Activated CD4-positive, alpha-beta T cell treated with anti-CD3 and anti-CD28 coated beads for 4 hours (primary cell): ENCODE data around the gene MPHOSPH9.
A peak's percentile ranks its signal among the peaks of the same experiment; 100 is the strongest.
"Not testable (repeated sequence)": the region's sequence is repeated elsewhere in the genome, so short reads cannot be mapped to it uniquely, and the experiment has no call there.

Source experiments
- DNase-seq, 2 donors: peaks; one replicate each; pipeline ENCODE4 v3.0.0-alpha.2; 2020

The MPHOSPH9 gene

DNA sequence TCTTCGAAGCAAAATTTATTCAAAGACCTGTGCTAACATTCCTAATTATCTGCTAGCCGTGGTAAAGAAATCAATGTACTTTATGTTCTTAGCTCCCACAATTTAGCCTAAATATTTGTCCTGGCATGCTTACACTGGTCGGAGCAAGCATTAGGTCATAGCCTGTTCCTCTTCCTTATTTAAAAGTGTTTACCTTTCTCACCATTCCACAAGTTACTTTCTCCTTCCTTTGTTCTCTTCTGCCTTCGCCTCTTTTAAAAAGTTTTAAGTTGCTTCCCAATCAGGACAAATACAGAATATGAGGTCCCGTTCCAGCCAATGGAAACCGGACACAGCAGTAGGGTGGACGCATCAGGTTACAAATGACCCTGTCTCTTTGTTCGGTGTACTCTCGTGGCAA, 27.1 kb upstream of the MPHOSPH9 start:
- no peak for DNase-seq

DNA sequence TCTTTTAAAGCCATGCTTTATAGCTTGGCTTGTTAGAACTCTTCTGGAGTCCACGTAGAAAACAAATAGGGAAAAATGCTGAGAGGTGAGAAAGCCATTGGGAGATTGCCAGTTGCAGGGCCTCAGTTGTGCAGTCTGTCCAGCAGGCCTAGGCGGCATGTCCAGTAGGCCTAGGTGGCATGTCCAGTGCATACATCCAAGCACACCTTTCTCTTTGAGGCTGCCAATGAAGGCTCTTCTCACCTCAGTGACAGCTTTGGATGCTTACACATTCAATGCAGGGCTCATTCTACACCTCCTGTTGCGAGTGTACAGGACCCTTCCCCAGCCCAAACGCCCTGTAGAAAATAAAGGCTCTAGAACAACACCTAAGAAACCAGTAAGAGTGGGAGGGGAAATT, 25.7 kb upstream of the MPHOSPH9 start:
- no peak for DNase-seq

DNA sequence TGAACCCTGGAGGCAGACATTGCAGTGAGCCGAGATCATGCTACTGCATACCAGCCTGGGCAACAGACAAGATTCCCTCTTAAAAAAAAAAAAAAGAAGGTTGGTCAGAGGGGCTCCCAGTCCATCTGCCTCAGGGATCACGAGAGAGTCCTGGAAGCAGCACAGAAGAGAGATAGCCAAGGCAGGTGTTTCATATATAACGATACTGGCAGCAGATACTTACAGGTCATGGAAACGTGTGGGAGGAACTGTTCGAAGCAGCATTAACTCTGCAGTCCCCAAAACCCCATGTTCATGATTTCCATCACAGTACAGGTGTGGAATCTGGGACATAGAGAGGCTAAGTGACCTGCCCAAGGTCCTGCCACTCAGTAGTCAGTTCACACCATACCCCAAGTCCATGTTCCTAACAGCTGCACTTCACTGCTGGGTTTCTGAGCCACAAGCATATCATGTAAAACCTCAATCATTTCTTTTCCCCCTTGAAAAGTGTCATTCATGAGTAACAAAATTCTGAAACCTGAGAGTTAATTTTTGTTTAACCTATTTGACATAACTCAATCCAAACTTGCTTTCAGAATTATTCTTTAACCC, 22.0 kb upstream of the MPHOSPH9 start:
- no peak for DNase-seq

DNA sequence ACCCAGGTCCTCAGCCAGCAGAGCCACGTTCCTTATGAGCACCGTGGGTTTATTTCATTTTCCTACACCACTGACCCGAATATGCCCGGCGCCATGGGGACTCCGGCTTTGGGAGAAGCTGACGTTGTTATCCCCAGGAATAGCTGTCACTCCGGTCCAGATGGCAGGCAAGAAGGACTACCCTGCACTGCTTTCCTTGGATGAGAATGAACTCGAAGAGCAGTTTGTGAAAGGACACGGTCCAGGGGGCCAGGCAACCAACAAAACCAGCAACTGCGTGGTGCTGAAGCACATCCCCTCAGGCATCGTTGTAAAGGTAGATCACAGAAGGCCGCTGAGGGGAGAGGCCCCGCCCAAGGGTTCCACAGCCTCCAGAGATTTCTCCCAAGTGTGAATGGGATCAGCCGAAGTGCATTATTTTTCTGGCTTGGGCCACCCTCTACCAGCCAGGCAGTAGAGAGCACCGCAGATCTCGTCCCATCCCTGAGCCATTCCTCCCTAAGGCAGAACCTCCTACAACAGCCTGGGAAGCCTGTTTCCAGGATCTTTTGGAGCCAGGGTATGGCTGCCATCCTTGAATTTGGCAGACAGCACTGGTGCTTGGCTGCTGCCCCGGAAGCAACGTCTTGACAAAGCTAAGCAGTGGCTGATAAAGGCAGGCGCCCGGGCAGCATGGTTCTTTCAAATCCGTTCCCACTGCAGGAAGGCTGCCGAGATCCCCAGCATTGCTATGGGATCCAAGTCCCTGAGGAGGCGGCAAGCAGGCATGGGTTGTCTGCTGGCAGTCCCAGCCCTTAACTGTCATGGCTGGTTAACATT, 20.9 kb upstream of the MPHOSPH9 start:
- DNase-seq, result no peak

DNA sequence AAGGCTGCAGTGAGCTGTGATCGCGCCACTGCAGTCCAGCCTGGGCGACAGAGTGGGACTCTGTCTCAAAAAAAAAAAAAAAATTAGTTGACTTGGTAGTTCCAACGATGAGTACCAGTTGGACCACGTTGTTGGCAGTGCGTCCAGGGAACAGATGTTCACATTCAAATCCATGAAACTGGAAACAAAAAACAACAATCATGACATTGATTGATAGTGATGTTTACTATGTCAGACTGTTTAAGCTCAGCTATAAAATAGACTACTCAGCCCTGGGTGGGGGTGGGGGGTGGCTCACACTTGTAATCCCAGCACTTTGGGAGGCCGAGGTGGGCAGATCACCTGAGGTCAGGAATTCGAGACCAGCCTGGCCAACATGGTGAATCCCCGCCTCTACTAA, 19.4 kb upstream of the MPHOSPH9 start:
- DNase-seq, result not testable (repeated sequence)

DNA sequence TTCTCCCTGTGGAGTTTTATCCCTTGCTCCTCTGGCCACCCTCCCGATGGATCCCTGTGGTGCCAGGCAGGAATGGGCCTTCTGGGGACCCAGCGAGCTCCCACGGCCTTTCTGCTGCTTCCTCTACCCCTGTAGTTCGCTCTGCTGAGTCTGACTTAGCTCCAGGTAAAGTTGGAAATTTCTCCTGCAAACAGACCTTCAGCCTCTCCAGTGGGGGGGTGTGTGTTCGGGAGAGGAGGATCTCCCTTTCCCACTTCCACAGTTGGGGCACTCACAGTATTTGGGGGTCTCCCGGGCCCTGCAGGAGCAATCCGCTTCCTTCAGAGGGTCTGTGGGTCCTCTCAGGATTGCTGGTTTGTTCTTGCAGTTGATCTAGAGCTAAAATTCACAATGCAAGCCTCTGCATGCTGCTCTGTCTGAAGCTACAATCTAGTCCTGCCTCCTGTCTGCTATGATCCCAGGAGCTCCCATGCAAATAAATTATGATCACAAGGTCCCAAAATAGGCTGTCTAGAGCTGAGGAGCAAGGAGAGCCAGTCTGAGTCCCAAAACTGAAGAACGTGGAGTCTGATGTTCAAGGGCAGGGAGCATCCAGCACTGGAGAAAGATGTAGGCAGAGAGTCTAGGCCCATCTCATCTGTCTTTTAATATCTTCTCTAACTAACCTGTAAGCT, 18.6 kb upstream of the MPHOSPH9 start:
- no peak for DNase-seq

DNA sequence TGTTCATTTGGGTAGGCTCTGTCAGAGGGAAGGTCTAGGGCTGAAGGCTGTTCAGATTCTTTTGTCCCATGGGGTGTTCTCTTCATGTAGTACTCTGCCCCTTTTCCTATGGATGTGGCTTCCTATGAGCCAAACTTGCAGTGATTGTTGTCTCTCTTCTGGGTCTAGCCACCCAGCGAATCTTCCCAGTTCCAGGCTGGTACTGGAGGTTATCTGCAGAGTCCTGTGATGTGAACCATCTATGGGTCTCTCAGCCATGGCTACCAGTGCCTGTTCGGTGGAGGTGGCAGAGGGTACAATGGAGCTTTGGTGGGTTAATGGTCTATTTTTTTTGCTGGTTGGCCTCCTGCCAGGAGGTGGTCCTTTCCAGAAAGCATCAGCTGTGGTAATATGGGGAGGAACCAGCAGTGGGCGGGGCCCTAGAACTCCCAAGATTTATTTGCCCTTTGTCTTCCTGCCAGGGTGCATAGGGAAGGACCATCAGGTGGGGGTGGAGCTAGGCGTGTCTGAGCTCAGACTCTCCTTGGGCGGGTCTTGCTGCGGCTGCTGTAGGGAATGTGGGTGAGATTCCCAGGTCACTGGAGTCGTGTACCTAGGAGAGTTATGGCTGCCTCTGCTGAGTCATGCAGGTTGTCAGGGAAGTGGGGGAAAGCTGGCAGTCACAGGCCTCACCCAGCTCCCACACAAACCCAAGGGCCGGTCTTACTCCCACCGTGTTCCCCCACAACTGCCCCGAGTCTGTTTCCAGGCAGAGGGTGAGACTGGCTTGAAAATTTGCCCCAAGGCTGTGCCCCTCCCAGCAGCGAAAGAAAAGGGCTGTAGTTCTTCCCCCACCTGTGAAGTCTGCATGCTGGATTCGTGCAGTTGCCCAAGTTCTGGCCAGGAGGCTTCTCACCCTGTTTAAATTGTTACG, 17.8 kb upstream of the MPHOSPH9 start:
- DNase-seq, result no peak

DNA sequence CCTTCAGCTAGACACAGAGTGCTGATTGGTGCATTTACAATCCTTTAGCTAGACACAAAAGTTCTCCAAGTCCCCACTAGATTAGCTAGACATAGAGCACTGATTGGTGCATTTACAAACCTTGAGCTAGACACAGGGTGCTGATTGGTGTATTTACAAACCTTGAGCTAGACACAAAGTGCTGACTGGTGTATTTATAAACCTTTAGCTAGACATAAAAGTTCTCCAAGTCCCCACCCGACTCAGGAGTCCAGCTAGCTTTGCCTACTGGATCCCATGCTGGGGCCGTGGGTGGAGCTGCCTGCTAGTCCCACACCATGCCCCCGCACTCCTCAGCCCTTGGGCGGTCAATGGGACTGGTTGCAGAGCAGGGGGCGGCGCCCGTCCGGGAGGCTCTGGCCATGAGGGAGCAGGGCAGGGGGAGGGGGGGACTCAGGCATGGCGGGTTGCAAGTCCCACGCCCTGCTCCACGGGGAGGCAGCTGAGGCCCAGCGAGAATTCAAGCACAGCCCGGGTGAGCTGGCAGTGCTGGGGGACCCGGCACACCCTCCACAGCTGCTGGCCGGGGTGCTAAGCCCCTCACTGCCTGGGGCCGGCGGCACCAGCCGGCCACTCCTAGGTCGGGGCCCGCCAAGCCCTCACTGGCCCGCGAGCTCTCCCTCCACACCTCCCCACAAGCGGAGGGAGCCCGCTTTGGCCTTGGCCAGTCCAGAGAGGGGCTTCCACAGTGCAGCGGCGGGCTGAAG, 16.2 kb upstream of the MPHOSPH9 start:
- DNase-seq, result not testable (repeated sequence)

DNA sequence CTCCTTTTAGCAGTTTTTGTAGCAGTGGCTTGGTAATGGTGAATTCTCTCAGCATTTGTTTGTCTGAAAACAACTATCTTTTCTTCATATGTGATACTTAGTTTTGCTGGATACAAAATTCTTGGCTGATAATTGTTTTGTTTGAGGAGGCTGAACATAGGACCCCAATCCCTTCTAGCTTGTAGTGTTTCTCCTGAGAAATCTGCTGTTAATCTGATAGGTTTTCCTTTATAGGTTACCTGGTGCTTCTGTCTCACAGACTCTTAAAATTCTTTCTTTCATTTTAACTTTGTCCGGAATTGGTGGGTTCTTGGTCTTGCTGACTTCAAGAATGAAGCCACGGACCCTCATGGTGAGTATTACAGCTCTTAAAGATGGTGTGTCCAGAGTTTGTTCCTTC, 15.2 kb upstream of the MPHOSPH9 start:
- DNase-seq, result not testable (repeated sequence)

DNA sequence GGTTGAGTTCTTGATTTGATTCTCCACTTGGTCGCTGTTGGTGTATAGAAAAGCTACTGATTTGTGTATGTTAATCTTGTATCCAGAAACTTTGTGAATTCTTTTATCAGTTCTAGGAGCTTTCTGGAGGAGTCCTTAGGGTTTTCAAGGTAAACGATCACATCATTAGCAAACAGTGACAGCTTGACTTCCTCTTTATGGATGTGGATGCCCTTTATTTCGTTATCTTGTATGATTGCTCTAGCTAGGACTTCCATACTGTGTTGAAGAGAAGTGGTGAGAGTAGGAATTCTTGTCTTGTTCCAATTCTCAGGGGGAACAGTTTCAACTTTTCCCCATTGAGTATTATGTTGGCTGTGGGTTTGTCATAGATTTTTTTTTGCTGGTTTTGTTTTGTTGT, 12.7 kb upstream of the MPHOSPH9 start:
- DNase-seq, result no peak

DNA sequence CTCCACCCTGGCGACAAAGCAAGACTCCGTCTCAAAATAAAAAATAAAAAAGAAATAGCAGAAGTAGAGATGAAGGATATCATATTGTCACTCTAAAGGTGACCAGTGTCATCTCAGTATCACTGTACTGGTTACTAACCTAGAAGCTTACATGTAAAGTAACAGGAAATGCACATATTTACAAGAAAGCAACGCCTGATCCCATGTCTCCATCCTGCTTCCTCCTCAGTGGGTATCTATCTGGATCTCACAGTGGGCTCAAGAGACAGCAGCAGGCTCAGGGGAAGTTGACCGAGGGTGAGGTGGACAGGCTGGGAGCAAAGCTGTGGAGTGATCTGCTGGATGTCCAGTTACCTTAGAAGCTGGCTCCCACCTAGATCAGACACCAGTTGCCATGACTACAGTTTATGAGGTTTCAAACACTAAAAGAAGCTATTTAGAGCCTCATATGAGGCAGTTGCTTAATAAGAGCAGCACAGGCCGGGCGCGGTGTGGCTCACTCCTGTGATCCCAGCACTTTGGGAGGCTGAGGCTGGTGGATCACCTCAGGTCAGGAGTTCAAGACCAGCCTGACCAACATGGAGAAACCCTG, 10.8 kb upstream of the MPHOSPH9 start:
- DNase-seq, result no peak

DNA sequence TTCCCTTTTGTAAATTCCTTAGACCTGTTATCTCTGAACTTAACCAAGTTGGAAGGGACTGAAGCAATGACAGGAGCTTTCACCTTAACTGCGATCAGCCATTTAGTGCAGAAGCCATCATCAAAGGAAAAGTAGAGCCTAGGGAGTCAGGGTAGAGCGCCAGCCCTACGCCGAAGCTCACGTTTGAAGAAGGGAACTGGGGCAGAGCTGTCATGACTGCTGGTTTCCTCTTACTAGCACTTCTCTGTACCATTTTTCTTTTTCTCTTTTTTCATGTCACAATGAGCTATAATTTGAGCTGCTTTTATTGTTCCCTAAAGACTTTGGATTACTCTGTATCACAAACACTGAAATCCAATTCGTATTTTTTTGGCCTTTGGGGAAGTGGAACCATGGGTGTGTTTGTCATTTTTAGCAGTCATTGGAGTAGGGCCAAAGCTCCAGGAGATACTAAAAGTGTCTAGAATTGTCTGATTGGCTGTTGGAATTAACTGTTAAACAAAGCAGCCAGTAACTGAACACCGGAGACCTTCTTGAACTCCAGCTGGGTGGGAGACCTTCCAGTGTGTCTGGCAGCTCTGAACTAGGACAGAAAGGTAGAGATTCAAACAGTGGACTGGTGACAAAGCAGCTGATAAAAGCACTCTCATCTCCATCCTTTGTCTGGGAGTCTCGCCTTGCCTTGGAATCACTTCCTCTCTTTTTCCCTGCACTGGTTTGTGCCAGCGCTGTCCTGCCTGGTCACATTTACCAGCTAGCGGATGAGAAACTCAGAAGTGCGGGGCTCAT, 9.4 kb upstream of the MPHOSPH9 start:
- DNase-seq, result no peak

DNA sequence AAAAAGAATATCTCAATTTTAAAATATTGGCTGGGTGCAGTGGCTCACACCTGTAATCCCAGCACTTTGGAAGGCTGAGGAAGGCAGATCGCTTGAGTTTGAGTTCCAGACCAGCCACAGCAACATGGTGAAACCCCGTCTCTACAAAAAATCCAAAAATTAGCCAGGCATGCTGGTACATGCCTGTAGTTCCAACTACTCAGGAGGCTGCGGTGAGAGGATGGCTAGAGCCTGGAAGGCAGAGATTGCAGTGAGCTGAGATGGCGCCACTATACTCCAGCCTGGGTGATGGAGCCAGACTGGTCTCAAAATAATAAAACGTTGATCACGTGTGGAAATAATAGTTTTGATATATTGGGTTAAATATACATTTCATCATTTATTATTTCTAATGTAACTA, 6.0 kb upstream of the MPHOSPH9 start:
- DNase-seq, result no peak

DNA sequence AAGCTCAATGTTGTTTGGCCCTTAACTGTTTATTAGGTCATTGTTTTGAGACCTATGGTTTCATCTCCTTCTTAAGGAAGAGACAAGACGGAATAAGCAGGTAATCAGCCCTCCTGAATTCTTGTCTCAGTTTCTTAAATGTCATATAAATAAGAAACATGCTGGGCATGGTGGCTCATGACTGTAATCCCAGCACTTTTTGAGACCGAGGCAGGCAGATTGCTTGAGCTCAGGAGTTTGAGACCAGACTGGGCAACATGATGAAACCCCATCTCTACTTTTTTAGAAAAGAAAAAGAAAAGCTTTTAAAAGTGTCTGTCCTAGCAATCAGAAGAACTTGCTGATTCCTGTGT, 5.4 kb upstream of the MPHOSPH9 start:
- DNase-seq, result no peak

DNA sequence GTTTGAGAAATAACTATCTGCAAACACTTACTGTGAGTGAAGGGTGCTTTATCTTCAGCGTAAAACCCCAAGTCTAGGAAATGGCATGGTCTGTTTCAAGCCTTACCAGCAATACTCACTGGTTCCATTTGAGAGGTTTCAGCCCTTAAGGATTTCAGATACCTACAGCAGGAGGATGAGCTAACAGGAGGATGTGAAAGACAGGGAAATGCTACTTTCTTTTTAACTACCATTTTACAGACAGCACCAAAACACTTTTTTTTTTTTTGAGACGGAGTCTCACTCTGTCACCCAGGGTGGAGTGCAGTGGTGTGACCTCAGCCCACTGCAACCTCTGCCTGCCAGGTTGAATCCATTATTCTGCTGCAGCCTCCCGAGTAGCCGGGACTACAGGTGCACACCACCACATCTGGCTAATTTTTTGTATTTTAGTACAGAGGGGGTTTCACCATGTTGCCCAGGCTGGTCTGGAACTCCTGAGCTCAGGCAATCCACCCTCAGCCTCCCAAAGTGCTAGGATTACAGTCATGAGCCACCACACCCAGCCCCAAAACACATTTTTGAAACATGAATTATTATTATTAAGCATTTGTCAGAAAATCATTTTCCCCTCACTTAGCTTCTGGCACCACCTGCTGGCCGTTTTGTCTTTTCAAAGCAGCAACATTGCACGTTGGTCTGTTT, 4.8 kb upstream of the MPHOSPH9 start:
- peak; percentile 69 to 76 for DNase-seq

DNA sequence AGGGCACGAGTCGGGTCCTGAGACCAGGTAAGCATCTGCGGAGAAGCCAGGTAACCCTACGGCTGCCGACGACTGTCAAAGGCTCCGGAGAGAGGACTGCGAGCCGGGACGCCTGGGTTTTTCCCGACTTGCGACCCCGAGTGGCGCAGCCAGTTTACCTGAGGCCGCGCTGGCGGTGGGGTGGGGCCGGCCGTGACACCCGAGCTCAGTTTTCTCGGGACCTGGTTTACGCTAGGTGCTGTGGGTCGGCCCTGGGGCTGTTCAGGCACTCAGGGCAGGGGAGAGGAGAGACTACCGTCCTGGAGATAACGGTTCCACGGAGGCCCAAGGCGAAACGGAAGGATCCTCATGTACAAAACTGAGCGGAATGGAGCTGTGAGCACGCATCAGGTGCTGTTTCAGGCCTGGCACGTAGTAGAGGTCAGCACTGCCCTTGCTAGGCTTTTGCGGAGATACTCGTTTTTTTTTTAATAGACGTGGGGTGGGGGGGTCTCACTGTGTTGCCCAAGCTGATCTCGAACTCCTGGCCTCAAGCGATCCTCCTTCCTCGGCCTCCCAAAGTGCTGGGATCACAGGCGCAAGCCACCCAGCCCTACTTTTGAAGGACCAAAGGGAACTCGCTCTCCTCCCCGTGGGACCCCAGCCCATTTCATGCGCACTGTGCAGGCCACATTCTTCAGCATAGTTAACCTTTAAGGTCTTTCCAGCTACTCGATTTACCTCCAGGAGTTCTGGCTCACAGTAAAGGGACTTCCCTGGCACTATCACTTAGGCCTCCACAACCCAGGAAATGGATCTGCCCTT, 766 bp upstream of the MPHOSPH9 start:
- DNase-seq, result no peak

DNA sequence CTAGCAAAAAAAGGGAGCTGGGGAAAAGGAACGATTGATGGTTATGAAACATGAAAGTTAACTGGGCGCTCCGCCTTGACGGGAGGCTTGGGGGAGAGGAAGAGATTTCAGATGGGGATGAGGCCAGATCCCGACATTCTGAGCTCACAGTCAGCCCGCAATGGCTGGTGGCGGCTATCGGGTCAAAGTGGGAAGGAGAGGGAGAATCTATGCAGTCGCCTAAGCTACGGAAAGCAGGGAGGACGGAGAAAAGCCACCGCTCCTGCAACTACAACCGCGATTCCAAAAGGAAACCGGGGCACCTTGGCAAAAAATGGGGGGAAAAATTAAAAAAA, 502 bp downstream of the MPHOSPH9 start:
- DNase-seq, result no peak

DNA sequence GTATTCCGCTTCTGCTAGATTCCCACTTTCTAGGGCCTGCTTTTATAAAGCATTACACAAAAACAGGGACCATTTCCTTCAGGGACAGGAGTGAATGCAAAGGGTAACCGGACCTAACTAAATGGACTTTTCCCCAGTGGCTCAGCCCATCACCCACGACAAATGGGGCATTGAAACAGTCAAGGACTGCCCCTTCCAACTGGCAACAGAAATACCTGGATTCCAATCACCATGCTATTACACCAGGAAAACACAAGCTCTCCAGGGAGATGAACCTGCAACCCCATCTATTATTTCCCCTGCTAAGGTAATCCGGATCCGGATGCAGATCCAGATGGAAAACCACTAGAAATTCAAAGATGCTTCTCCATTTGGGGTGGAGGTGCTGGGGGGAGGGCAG, 1.0 kb downstream of the MPHOSPH9 start:
- no peak for DNase-seq

DNA sequence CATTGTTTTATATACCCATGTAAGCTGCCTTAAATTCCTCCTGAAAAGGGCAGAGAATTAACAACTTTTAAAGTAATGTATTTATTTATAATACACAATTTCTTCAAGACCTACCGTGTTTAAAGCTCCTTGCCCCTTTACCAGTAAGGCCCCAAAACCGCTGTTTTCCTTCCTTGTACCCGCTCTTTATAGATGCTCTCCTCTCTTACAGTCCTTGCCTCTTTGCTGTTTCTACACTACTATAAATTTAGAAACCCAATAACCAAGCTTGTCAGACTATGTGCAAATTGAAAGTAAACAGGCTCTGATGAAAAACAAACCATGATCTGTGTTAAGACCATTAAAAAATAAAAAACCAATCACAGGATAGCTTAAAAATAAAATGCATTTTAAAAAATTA, 3.9 kb downstream of the MPHOSPH9 start:
- DNase-seq, result no peak
